GM21825 (cell line): ENCODE data around the gene JAG2.

Experiments
- ATAC-seq: cut with Tn5 transposase; IDR thresholded peaks from one replicate; pipeline ENCODE4 v1.9.1; 2021; ENCODE audit warnings: mild to moderate bottlenecking, moderate library complexity; ENCODE audit not compliant: unreplicated experiment

Gene JAG2

DNA sequence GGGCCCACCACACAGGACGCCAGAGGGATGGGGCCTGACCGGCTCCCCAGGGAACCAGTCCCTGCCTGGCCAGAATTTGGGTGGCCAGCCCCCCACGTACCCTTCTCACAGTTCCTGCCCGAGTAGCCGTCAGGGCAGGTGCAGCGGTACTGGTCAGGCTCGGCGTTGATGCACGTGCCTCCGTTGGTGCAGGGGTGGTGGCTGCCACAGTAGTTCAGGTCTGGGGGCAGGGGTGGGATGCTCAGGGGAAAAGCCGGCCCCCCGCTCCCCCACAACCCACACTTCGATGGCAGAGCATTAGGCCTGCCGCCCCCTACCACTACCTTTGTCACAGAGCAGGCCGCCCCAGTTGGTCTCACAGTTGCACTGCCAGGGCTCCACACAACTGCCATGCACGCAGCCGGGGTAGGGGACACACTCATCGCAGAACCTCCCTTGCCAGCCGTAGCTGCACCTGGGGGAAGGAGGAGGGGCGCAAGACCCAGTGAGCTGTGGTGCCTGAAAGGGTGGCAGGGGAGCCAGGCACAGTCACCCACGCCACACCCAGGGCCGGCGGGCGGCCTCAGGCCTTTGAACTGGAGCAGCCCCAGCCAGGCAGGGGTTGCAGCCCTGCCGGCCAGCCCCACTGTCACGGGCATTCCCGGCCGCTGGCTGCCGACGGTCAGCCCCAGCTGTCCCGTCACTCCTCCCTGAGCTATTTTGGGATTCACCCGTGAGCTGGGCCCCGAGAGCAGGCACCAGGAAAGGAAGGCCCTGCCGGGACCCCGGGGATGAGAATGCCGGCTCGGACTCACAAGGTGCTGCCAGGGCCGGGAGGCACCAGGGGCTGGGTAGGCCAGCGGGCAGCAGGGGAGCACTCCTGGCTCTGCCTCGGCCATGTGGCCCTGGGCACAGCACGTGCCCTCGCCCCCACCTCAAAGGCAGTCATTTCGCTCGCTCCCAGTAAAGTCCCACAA lies 16.5 kb downstream of the JAG2 start:
- ATAC-seq = no peak

DNA sequence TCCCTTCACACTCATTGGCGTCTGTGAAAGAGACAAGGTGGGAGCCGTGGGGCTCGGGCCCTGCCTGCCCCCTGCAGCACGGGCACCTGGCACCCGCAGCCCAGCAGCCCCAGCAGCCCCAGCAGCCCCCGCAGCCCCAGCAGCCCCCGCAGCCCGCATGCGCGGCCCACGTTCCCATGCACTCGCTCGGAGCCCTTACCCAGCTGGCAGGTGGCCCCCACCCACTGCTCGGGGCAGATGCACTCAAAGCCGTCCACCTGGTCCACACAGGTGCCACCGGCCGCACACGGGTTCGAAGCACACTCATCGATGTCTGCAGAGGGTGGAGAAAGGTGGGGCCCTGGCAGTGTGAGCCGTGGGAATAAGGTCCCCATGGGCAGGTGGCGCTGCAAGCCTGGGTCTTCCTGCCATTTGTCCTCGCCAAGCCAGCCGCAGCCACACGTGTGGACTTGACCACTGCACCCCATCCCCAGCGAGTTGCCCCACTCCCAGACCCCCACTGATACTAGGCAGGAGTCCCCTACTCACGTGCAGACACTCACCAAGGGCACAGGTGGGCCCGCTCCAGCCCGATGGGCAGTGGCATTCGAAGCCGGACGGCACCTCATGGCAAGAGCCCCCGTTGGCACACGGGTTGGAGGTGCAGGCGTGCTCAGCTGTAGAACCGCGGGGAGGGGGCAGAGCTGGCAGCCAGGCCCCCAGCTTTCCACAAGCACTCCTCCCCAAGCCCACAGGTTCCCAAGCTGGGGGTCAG lies 17.3 kb downstream of the JAG2 start:
- no peak for ATAC-seq

DNA sequence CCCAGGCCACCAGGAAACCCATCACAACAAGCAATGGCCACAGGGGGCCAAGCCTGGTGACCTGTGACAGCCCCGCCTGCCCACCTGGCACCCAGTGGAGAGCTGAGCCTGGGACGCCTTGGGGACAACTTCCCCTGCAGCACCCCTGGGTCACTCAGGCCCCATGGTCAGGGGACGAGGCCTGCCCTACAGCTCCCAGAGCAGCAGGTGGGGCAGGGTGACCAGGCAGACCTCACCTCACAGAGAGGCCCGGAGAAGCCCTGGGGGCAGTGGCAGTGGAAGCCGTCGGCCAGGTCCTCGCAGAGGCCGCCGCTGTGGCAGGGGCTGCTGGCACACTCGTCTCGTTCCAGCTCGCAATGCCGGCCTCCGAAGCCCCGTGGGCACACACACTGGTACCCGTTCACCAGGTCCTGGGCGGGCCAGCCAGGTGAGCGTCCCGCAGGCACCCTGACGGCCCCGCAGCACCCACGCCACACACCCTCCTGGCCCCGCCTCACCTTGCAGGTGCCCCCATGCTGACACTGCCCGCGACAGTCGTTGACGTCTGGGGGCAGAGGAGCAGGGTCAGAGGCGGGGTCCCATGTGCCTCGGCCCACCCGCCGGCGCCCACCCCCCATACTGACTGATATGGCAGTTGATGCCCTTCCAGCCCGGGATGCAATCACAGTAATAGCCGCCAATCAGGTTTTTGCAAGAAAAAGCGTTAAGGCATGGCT lies 18.1 kb downstream of the JAG2 start:
- ATAC-seq = no peak

DNA sequence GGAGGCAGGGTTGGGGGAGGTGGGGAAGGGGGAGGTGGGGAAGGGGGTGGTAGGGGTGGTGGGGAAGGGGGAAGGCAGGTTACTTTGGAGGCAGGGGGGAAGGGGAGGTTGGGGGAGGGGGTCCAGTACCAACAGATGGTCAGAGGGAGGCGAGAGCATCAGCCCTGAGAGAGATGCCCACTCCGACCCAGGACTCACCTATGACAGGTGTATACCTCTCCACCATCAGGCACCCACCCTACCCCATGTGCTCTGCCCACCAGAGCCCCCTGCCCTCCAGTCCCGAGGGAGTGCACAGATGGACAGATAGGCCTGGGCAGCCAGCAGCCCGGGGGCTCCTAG lies 18.6 kb downstream of the JAG2 start:
- no peak for ATAC-seq

DNA sequence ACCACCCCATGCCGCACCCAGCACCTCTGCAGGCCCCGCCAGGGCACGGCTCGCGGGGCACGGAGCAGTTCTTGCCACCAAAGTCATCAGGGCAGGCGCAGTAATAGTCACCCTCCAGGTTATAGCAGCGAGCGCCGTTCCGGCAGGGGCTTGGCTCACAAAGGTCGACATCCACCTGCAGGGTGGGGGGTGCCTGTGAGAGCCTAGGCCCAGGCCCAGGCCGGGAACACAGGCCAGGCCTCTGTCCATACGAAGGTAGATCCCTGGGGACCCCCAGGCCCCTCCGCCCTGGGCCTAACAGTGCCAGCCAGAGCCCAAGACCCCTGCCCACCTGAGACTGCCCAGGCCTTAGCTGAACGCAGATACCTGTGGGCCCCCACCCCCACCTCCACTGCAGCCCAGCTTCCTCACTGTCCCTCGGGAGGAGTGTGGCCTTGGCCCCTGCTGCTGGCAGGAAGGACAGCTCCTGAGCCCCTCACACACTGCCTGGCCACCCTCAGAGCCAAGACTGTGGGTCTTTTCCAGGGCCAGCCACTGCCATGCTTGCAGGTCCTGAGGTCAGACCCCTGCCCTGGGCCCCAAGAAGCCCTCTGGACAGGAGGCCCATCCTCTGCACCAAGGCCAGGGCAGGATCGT lies 19.3 kb downstream of the JAG2 start:
- no peak for ATAC-seq

DNA sequence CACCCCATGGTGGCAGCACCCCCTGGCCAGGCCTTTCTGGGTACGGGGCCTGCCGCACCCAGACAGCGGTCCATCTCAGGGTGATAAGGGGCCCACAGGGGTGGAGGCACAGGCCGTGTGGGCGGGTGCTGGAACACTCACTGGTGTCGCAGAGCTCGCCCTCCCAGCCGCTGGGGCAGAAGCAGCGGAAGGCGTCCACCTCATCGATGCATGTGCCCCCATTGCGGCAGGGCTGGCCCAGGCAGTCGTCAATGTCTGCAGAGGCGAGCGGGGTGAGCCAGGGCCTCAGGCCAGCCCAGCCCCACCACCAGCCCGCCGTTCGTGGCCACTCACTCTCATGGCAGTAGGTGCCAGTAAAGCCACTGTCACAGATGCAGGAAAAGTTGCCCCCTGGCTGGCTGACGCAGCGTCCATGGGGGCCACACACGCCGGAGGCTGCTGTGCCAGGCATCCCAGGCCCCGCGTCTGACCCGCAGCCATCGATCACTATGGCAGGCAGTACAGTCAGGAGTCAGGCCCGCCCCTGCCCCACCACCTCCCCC lies 19.9 kb downstream of the JAG2 start:
- ATAC-seq = no peak

DNA sequence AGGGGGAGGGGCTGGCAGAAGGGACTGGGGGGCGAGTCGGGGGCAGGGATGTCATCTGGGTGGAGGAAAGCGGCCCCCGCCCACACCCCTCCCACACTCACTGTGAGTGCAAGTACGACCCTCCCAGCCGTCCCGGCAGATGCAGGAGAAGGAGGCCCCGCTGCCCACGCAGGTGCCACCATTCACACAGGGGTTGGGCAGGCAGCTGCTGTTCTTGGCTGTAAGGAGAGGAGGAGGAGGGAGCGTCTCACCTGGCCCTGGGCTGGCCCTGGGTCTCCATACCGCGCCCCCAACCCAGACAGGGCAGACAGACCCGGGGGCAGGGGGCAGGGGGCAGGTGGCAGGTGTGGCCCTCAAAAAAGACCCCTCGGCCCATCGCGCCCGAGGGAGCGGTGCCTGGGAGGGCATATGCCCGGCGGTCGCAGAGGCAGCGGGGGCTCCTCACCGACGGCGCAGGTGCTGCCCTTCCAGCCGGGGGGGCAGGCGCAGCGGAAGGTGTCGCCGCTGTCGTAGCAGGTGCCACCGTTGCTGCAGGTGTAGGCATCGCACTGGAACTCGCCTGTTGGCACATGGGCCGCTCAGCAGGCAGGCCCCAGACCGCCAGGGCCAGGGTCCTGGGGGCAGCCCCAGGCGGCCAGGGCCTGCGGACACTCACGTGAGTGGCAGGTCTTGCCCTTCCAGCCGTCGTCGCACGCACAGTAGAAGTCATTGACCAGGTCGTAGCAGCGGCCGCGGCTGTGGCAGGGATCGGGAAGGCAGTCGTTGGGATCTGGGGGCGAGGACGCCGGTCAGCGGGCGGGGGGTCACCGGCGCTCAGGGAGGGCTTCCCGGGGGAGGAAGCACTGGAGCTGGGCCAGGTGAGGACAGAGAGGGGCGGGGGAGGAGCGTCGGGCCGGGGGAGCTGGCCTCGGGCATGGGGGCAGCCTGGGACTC lies 20.6 kb downstream of the JAG2 start:
- ATAC-seq = no peak

DNA sequence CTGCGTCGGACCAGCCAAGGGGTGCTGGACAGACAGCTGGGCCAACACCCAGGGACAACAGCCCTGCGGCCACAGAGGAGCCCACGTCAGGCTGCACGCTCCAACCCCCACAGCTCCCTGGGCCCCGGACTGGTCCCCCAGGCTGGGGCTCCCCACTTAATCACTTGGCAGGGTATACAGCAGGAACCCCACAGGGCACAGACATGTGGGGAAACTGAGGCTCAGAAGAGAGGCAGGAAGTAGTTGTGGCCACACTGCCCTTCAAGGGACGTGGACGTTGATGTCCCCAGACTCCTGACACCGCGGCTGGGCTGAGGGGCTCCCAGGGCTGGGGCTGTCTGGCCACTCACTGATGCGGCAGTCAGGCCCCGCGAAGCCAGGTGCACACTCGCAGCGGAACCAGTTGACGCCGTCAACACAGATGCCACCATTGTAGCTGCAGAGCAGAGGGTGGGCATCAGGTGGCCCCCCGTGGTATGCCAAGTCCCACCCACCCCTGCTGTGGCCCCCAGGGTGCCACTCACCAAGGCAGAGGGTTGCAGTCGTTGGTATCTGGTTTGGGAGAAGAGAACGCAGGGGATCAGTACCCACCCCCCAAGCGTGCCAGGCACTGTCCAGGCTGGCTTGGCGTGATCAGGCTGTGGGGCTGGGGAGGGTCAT lies 21.5 kb downstream of the JAG2 start:
- ATAC-seq = no peak

DNA sequence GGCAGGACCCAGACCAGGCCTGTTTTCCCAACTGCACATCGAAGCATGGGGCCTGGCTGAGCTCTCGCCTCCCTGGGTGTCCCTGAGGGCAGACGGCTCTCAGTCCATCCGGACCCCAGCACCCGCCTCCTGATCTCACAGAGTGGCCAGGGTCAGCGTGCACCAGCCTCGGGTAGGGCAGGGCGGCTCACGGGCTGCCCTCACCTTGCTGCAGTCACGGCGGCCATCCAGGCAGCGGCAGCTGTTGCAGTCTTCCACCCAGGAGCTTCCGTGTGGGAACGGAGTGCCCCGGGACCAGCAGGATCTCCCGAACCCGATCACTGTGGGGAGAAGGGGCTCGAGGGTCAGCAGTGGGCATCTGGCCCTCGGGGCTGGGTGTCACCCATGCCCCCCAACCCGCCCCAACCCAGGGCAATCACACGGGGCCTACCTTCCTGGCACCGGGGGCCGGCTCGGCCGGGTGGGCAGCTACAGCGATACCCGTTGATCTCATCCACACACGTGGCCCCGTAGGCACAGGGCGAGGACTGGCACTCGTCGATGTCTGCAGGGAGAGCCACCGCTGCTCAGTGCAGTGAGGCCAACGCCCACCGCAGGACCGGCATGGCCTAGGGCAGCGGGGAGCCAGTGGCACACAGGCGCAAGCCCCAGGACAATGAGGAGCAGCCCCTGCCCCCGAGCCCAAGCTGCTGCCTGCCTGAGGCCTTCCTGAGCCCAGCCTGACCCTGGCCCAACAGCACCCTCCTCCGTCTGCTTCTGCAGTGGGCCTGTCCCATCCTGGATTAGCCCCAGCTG lies 22.2 kb downstream of the JAG2 start:
- ATAC-seq = no peak

DNA sequence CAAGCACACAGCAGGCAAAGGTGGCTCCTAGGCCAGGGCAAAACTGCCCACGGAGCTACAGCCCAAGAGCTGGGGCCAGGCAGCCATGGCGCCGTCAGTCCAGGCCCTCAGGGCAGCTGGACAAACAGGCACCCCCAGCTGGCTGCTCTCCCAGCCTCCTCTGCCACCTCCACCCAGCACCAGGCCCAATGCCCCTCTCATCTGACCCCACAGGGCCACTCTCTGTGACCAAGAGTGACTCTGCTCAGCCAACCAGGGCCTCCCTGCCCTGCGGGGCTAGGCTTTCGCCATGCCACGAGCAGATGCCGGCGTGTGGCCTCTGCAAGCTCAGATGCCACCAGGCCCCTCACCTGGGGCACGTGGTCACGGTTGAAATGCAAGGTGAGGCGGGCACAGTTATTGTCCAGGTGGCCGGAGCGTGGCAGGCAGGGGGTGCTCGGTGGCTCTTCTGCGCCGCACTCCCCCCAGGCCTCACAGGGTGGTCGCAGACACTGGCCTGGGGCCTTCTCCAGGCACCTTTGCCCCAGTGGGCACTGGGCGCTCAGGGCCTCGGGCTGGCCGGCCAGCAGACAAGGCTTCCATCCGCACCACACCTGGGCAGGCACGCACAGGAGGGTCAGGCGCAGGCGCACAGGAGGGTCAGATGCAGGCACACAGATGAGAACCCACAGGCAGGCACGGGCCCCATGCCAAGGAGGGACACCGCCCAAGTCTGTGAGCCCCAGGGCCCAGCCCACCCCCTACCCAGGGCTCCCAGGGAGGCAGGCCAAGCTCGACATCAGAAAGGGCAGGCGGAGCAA lies 23.0 kb downstream of the JAG2 start:
- ATAC-seq = no peak

DNA sequence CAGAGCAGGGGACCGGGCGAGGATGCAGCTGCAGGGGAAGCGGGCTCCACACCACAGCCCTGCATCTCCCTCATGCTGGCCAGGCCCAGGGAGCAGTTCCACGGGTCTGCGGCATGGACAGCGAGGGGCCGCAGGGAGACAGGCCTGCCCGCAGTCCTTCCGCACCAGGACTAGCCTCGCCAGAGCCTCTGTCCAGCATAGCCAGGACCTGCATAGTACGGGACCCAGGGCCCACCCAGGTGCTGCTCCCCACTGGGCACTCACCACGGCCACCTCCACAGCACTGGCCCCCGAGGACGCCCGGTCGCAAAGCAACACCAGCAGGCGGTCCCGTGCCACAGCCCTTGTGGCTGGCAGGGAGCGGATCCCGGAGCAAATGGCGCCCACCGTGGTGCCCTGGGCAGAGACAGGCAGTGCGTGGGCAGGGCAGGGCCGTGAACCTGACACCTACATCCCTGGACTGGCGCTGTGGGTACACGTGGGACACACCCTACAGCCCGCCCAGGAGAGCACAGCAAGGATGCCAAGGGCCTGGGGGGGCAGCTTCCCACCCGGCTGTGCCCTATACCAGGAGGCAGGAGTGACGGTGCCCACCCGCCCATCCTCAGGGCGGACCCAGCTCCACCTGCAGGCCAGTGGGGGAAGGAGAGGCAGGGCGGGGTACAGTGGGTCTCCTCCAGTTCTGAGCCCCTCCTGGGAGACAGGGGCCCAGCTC lies 23.8 kb downstream of the JAG2 start:
- ATAC-seq = no peak

DNA sequence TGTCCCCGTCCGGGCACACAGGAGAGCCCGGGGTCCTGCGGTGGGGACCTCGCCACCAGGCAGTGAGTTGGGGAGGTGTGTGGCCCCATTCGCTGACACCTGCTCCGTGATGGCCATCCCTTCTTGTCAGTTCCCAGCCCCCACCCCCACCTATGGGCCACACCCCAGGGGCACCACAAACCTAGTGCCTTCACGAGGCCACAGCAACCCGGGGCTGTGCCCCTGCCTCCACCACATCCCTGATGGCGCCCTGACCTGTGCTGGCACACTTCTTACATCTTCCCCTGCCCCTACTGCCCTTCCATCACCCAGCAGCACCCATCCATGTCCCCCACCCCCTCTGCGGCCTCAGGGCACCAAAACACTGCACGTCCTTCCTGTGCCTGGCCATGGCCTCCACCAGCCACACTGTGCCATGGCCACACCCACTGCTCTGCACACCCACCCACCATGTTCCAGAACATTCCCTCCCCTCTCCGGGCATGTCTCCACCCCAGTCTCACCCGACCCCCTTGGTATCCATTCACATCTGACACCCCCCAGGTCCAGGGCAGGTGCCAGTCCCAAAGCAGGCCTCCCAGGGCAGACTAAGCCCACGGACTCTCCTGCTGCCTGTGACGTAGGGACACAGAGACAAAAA lies 24.4 kb downstream of the JAG2 start:
- ATAC-seq = no peak

DNA sequence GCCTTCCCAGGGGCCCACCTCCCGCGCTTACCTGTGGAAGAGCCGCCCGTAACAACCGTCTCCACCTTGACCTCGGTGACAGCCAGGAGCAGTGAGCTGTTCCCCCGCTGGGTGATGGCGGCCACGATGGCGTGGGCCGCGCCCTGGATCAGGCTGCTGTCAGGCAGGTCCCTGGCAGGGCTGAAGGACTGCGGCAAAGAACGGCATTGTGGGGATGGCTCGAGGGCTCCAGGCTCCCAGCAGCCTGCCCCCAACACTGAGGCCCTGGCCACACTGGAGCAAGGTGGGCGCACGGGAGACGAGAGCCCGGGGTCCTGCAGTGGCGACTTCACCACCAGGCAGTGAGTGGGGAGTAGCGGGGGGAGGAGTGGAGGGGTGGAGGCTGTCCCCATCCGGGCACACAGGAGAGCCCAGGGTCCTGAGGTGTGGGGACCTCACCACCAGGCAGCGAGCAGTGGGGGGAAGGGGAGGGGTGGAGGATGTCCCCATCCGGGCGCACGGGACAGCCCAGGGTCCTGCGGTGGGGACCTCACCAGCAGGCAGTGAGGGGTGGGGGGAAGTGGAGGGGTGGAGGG lies 25.0 kb downstream of the JAG2 start:
- no peak for ATAC-seq

DNA sequence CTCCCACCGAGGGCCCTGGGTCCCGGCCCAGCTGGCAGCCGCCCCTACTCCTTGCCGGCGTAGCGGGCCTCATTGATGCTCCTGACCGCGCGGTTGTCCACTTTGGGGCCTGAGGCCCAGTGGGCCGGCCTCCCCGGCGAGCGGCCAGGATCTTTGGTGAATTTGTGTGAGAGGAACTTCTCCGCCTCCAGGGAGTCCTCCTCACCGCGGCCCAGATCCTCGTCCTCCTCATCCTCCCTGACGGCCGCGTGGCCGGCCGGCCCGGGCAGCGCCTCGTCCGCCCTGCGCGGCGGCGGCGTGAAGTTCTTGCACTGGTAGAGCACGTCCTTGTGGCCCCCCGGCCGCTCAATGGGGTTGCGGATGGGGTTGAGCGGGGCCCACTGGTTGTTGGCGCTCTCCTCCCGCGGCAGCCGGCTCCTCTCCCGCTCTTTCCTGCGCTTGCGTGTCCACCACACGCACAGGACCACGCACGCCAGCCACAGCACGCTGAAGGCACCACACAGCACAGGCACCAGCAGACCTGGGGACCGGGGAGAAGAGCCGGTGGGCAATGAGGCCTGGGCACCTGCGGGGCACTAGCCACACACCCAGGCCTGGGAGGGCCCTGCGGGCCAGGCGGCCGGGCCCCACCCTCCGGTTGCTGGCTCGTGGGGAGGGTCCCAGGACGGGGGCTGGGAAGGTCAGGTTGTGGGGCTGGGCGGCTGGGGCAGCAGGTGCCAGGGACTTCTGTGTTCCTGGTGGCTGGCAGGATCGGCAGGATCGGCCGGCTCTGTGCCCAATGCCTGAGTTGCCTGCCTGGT lies 25.7 kb downstream of the JAG2 start:
- ATAC-seq = no peak
